HG02885 (cell line): ENCODE results near the gene SMG5.
A peak's percentile ranks its signal among the peaks of the same experiment; 100 is the strongest.

Source experiments
- ATAC-seq: cut with Tn5 transposase; IDR thresholded peaks from one replicate; pipeline ENCODE4 v1.9.1; 2021; ENCODE audit warnings: mild to moderate bottlenecking; ENCODE audit not compliant: unreplicated experiment, poor library complexity

The SMG5 gene

GRCh38 chr1:156246241-156246780, 36.3 kb downstream of the SMG5 start:
- no peak for ATAC-seq

- ATAC-seq = no peak
These were observed 37.0 kb downstream of the SMG5 start for GRCh38 chr1:156245451-156246232.

DNA sequence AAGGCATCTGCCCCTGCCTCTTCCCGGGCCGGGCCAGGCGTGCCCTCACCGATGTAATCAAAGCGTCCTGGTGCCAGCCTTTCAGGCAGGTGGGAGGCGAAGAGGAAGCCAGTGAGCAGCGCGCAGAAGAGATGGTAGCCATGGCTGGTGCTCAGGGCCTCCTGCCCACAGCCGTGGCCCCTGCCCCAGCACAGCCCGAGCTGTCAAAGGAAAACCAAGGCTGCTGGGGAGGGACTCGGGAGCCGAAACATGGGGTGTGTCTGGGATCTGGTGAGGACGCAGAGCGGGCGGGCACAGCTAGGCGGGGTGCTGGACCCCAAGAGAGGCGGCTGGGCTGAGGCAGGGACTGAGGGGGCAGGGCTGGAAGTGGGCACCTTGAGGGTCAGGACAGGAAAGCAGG, 37.9 kb downstream of the SMG5 start:
- no peak for ATAC-seq

- ATAC-seq = no peak
These were observed 38.5 kb downstream of the SMG5 start for GRCh38 chr1:156244126-156244525.

- no peak for ATAC-seq
These were observed 39.9 kb downstream of the SMG5 start for GRCh38 chr1:156242738-156243137.

GRCh38 chr1:156241926-156242325, 40.7 kb downstream of the SMG5 start, which contains the start of gene BGLAP:
Gene BGLAP (plus strand): TSS chr1:156242184. CDS start chr1:156242232, 48 bp downstream.
- no peak for ATAC-seq

- no peak for ATAC-seq
These were observed 41.3 kb downstream of the SMG5 start for GRCh38 chr1:156241311-156241811.

DNA sequence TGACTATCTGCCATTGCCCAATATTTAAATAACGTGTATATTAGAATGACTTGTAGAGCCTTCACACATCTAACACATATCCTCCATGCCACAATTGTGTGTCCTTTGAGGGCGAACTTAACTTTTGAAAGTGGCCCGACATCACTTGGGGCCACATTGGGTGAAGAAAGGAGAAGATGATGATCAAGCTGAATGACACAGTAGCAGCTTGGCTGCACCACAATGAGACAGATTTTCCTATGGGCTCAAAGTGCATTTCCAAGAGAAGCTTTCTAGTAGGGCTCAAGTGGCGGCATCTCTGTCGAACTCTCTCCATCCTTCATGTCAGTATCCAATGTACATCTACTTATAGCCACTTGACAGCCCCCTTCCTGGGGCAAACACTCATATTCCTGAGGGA, 44.4 kb downstream of the SMG5 start:
- ATAC-seq = no peak

- ATAC-seq = no peak
These were observed 46.5 kb downstream of the SMG5 start for GRCh38 chr1:156236164-156236563.

DNA sequence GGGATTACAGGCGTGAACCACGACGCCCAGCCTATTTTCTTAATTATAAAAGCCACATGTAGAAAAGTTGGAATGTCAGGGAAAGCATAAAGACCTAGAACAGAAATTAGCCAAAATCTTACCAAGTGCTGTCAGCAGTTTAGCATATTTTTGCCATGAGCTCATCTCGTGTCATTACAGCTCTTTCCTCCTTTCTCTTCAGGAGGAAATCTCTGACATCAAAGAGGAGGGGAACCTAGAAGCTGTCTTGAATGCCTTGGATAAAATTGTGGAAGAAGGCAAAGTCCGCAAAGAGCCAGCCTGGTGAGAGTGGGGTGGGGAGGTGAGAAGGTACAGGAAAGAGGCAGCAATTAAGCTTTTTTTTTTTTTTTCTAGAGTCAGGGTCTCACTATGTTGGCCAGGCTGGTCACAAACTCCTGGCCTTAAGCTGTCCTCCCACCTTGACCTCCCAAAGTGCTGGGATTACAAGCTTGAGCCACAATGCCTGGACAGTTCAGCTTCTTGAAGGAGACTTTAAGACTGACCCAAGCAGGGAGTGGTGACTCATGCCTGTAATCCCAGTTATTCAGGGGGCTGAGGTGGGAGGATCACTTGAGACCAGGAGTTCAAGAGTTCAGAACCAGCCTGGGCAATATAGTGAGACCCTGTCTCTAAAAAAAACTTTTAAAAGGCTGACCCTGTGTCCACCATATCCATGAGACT, 49.0 kb downstream of the SMG5 start:
- no peak for ATAC-seq

GRCh38 chr1:156232201-156232894, 50.3 kb downstream of the SMG5 start:
- no peak for ATAC-seq

- ATAC-seq = no peak
These were observed 52.2 kb downstream of the SMG5 start for GRCh38 chr1:156230473-156230837.

GRCh38 chr1:156229809-156230472, 52.7 kb downstream of the SMG5 start:
- no peak for ATAC-seq

DNA sequence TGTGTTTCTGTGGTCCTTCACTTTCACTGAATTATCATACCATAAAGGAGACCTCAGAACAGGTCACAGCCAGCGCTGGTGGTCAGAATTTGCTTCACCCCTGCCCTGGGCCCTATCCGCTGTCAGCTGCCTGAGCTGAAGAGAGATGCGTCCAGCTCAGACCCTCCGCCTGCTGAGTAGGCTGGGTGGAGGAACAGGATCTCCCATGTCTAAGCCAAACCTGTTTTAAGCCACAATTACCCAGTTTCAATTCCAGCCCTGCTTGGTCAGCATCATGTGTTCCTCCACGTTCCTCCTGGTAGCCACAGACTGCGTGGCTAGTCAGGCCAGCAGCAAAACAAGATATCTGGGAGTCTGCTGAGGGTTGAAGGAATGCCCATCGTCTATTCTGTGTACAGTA, 54.1 kb downstream of the SMG5 start:
- ATAC-seq = no peak

- no peak for ATAC-seq
These were observed 55.8 kb downstream of the SMG5 start for GRCh38 chr1:156226782-156227181.

GRCh38 chr1:156226116-156226538, 56.5 kb downstream of the SMG5 start:
- ATAC-seq = peak; percentile 74

DNA sequence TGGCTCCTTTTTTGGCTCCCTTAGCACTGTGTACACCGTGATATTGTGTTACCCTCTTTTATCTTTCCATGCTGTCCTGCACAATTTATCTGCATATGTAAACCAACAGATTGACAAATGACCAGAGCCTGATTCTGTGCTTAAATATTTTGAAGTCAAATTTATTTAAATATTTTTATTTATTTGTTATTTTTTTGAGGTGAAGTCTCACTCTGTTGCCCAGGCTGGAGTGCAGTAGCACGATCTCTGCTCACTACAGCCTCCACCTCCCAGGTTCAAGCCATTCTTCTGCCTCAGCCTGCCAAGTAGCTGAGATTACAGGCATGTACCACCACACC, 57.0 kb downstream of the SMG5 start:
- ATAC-seq = no peak

GRCh38 chr1:156221986-156222692, 60.5 kb downstream of the SMG5 start:
- ATAC-seq = no peak

DNA sequence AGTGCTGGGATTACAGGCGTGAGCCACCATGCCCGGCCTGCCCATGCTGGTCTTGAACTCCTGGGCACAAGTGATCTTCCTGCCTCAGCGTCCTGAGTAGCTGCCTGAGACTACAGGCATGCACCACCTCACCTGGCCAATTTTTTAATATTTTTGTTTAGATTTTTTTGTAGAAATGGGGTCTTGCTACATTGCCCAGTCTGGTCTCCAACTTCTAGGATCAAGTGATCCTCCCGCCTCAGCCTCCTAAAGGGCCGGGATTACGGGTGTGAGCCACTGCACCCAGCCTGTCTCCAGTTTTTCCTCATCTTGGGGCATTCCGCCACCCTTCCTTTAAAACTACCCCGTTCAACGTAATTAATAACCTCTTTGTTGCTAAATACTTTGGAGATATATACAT, 62.4 kb downstream of the SMG5 start:
- no peak for ATAC-seq

DNA sequence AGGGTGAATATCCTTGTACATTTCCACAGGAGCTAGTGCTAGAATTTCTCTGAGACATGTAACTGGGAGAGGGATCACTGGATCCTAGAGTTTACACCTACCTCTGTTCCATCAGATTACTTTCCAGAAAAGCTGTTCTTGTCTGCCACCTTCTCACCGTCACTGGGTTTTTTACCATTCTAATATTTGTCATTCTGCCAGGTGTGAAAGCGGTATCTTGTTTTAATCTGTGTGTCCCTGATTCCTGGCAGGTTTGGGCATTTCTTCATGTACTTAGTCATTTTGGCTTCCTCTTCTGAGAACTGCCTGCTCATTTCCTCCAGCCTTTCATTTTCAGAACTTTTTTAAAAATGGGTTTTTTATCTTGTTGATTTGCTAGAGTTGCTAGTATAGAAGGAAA, 64.8 kb downstream of the SMG5 start:
- no peak for ATAC-seq
